ENCODE data around the gene SLC25A21.

Gene SLC25A21

DNA sequence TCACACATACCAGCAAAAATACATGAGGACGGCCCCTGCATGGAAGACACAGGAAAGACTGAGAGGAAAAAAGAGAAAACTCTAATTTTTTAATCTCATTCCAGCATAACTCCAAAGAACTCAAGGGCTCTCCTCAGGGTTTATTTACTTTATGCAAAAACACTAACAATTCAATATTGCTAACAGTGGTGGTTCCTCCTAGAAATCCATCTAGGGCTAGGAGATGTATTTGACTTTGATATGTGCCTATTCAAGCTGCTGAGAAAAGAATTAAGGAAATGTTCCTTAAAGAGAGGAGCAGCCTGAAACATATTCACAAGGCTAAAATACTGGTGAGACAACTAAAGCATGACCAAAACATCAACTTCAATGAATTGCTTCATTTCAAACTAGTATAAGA is 57.0 kb downstream of the SLC25A21 start:
- no peak for TF ChIP-seq POLR2A (IDR thresholded peaks at IDR 0.05; ENCODE audit: low read depth, low read length)
- FAIRE-seq (no peak), DNase-seq (ENCODE audit: insufficient read length, low spot score) (no peak)

DNA sequence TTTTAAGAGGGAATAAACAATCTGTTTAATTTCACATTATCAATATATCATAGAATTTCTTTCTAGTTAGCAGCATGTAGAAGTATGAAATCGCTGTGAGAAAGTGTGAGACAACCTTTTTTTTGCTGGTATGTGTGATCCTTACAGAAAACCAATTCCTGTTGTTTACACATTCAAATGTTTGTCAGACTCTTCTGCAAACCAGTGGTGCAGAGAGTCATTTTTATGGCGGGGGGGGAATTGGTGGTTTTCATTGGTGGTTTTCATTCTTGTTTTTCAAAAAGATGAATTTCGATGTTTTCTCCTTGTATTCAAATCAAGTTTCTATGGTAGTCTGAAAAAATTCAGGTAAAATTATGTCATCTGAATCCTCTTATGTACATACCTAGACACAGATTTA is 57.8 kb downstream of the SLC25A21 start:
- no peak for TF ChIP-seq POLR2A (IDR thresholded peaks at IDR 0.05; ENCODE audit: low read depth, low read length)
- FAIRE-seq (no peak), DNase-seq (ENCODE audit: insufficient read length, low spot score) (no peak)

DNA sequence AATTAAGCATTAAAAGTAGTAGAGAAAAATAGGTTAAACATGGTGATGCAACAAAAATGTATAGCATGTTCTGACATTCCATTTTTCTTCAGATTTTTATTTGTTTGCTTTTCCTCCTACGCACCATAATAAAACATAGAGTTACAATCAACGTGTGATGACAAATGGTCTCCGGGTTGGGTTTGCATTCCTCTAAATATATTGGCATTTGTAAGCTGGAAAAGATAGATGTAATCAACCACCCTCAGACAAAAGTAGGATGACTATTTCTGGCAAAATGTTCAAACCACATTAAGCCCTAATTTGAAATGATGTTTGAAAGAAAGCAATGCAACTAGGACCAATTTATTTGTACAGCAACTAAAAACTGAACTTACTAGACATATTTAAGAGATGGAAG is 58.4 kb downstream of the SLC25A21 start:
- DNase-seq (ENCODE audit: insufficient read length, low spot score) = no peak
- FAIRE-seq = no peak
- TF ChIP-seq POLR2A (IDR thresholded peaks at IDR 0.05; ENCODE audit: low read depth, low read length) = no peak

DNA sequence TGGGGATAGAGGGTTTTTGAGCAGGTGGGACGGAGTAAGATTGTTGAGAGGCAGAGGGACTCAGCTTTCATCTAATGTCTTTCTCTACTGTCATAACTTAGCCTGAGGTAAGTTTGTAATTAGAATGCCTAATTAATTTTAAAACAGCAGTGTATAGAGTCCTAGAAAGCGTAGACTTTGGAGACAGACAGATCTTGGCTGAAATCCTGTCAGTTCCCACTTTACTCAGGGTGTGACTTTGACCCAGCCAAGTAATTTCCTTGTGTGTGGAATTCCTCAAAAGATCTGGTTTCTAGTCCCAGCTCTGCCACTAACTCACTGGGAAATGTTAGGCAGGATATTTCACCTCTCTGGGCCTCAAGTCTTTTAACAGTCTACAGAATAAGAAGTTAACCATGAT is 74.3 kb downstream of the SLC25A21 start:
- no peak for FAIRE-seq
- DNase-seq (ENCODE audit: insufficient read length, low spot score) = no peak
- TF ChIP-seq POLR2A (IDR thresholded peaks at IDR 0.05; ENCODE audit: low read depth, low read length) = no peak

DNA sequence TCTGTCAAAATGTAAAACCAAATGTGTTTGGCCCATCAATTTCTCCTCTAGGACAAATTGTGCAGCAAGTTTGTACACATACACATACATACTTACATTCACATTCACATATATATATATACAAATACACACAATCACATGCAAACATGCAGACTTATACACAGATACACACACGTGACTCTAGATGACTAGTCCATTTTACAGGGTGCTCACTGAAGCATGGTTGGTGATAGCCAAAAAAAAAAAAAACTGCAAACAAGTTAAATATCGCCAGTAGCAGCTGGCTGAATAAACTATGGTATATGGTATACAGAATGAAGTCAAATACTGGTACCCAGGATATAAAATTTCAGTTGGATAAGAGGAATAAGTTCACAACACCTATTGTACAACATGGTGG is 77.9 kb downstream of the SLC25A21 start:
- no peak for FAIRE-seq
- TF ChIP-seq POLR2A (IDR thresholded peaks at IDR 0.05; ENCODE audit: low read depth, low read length) = no peak
- DNase-seq (ENCODE audit: insufficient read length, low spot score) = no peak

DNA sequence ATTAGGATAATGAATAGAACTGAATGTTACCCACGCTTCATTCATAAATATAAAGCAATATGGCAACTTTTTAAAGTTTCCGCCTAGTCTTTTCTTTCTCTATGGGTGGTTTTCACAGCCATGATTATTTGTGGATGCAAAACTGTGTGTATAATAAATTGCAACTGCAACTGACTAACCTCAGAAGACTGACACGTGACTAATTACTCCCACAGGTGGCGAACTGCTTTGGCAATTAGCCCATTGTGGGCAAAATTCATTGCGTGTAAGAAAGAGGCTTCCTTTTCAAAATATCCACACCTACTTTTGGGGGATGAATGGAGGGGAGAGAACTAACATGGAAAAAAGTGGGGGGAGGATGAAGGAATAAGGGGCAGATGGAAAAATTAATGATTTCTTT is 79.0 kb downstream of the SLC25A21 start:
- no peak for FAIRE-seq

DNA sequence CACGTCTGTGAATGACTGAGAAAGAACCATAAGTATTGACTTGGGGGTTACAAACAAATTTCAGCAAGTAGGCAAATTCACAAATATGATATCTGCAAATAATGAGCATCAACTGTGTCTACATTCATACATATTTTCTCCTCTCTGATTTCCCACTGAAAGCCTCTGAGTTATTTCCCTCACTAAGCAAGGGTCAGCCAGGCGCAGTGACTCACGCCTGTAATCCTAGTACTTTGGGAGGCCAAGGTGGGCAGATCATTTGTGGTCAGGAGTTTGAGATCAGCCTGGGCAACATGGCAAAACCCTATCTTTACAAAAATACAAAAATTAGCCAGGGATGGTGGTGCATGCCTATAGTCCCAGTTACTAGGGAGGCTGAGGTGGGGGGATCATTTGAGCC is 80.8 kb downstream of the SLC25A21 start:
- FAIRE-seq (no peak), DNase-seq (ENCODE audit: insufficient read length, low spot score) (no peak)
- TF ChIP-seq POLR2A (IDR thresholded peaks at IDR 0.05; ENCODE audit: low read depth, low read length) = no peak

More for the DNA sequence above, 79.0 kb downstream of the SLC25A21 start:
- DNase-seq (ENCODE audit: insufficient read length, low spot score) = no peak
- TF ChIP-seq POLR2A (IDR thresholded peaks at IDR 0.05; ENCODE audit: low read depth, low read length) = no peak

DNA sequence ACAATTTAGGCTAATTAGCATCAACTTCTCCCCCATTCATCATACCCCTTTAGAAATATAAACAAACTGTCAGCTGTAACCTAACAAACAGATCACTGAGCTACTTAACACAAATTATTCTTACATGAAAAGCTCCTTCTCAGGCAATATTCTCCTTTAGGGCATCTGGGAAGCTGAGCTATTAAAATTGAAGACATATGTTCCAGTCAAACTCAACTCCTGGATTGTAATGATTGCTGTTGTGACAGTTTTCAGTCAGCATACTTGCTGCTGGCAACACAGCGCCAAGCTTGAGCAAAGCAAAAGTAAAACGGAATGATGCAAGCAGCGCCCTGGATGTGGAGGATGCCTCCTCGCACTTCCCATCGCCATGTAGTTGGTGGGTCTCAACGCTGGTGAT is 82.4 kb downstream of the SLC25A21 start:
- TF ChIP-seq POLR2A (IDR thresholded peaks at IDR 0.05; ENCODE audit: low read depth, low read length) = no peak
- FAIRE-seq = no peak
- DNase-seq (ENCODE audit: insufficient read length, low spot score) = no peak

DNA sequence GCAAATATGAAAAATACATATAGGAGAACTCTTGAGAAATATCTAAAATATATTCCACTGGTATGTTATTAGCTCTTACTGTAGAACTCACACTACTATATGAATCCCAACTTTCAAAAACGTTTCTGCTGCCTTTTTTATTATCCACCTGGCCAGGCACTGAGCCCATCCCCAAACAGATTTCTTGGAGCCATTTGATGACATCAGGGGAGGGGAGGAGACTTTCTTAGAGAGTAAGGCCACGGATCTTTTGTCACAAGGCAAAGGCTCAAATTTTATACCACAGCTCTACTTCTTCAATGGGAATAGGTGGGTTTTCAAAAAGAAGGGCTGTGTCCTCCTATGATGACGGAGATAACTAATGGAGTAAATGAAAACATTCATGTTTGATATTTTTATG is 83.0 kb downstream of the SLC25A21 start:
- FAIRE-seq = no peak
- no peak for TF ChIP-seq POLR2A (IDR thresholded peaks at IDR 0.05; ENCODE audit: low read depth, low read length)
- no peak for DNase-seq (ENCODE audit: insufficient read length, low spot score)

DNA sequence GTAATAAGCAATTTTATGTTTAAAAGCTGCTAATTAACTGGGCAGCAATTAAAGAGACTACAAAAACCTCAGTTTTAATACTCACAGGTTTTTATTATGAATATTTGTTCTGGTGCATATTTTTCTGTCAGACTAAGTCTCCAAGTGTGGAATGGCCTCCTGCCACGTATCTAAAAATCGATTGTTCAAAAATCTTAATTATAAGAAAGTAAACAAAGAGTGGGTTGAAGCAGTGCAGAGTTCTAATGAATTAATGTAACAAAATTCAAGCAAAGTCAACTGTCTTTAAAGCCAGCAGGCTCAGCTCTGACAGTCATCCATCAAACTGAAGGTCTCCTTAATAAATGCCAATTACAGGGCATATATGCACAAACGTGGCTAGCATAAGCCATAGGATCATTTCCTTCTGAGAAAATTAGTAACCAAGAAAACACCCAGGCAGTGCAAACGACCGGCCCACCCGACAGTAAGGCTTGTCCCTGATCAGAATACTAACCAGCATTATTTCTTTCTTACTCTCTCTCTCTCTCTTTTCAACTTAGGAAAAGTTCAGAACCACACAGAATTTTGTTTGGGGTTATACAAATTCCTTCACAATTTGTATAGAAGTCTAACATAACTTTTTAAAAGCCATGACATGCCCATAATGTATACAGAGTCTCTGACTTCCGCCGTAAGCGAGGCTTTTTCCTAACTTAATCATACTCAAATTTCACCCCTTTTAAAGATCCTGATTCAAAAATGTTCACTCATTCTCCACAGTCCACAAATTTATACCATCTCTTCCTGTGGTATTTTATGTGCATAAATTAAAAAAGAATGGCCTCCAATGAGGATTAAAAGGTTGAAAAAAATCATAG is 83.8 kb downstream of the SLC25A21 start:
- no peak for TF ChIP-seq POLR2A (IDR thresholded peaks at IDR 0.05; ENCODE audit: low read depth, low read length)
- no peak for DNase-seq (ENCODE audit: insufficient read length, low spot score)
- FAIRE-seq = no peak

DNA sequence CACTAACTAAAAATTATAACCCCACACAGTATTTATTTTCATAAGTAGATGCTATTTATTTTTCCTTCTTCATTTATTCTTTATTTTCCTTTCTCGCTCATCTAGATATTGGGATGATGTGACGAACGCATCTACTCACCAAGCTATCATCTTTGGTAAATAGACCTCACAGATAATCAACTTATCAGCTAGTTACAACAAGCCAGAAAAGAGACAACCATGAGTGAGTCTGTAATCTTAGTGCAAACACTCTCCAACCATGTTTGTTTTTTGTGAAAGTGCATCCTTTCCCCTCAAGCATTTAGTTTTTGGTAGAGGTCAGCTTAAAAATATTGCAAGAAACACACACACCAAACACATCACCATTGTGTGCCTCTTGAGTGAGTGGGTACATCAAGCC is 84.9 kb downstream of the SLC25A21 start:
- no peak for TF ChIP-seq POLR2A (IDR thresholded peaks at IDR 0.05; ENCODE audit: low read depth, low read length)
- DNase-seq (ENCODE audit: insufficient read length, low spot score) (no peak), FAIRE-seq (no peak)

DNA sequence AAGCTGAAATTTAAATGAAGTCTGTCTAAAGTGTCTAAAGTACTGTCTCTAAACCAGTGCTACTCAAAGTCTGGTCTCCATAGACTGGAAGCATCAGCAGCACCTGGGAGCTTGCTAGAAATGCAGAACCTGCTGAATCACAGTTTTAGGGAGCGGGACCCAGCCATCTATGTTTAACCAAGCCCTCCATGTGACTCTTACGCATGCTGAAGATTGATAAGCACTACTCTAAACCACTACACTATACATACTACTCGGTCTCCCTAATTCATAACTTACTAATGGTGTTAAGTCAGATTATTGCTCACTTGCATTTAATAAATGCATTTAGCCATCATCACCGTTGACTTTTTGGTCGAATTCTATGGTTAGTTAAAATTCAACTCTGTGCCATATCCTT is 88.8 kb downstream of the SLC25A21 start:
- DNase-seq (ENCODE audit: insufficient read length, low spot score) (no peak), FAIRE-seq (no peak)
- no peak for TF ChIP-seq POLR2A (IDR thresholded peaks at IDR 0.05; ENCODE audit: low read depth, low read length)

DNA sequence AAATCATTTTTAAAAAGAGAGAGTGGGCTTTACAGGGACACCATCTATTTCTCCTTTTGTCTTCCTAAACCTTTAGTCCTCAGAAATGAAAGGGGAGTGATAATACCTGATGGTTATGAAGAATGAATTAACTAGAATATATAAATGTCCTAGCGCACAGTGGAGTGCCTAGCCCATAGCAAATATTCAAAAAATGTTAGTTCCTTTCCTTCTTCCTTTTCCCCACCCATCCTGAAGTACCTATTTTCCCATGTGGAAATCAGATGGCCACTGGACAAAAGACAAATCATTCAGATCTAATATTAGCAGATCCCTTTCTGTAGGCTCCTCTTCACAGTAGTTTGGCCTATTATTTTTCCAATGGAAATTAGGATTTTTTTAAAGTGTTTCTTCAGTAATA is 90.0 kb downstream of the SLC25A21 start:
- no peak for DNase-seq (ENCODE audit: insufficient read length, low spot score)
- FAIRE-seq = no peak
- no peak for TF ChIP-seq POLR2A (IDR thresholded peaks at IDR 0.05; ENCODE audit: low read depth, low read length)

DNA sequence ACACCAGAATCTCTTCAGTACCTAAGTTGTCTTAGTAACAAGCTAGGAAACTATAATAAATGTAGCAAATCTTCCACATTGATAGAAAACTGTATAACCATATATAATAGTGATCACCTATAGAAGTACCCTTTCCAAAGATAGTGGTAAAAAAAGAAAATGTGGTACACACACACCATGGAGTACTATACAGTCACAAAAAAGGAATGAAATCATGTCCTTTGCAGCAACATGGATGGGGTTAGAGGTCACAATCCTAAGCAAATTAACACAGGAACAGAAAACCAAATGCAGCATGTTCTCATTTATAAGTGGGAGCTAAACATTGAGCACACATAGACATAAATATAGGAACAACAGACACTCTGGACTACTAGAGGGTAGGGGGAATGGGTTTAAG is 90.5 kb downstream of the SLC25A21 start:
- no peak for FAIRE-seq
- DNase-seq (ENCODE audit: insufficient read length, low spot score) = no peak

DNA sequence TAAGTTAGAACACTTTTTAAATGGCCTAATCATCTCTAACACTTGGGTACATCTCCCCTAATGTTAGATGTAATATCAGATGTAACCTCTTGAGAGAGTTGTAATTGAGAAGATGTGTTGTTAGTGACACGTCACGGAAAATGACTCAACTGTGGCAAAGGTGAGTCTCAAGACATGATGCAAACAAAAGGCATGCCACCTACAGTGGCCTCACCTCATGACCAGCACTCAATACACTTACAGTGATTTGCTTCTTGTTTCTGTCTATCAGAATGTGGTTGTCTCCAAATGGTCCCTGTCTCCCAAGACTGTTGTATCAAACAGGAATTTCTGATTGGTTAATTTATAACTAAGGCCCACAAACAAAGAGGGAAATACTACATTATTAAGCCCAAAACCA is 91.2 kb downstream of the SLC25A21 start:
- peak; percentile 45 for FAIRE-seq

More for the DNA sequence above, 90.5 kb downstream of the SLC25A21 start:
- TF ChIP-seq POLR2A (IDR thresholded peaks at IDR 0.05; ENCODE audit: low read depth, low read length) = no peak

More for the DNA sequence above, 91.2 kb downstream of the SLC25A21 start:
- DNase-seq (ENCODE audit: insufficient read length, low spot score) = no peak
- TF ChIP-seq POLR2A (IDR thresholded peaks at IDR 0.05; ENCODE audit: low read depth, low read length) = no peak

Data from H54 (cell line).